Measurements from ENCODE around the gene MCUB.
"Not testable (repeated sequence)": the region's sequence is repeated elsewhere in the genome, so short reads cannot be mapped to it uniquely, and the experiment has no call there.

Gene MCUB

GRCh38 chr4:109589119-109589518 is 29.1 kb downstream of the MCUB start:
- no peak for DNase-seq
- H3K4me3 Mint-ChIP-seq, result no peak overlapping the region
- H3K36me3 Mint-ChIP-seq (ENCODE audit: low read depth), result no peaks in the 10 kb centered on the region
- H3K9me3 Mint-ChIP-seq, result peaks cover 28% of the 10 kb centered on the region
- TF ChIP-seq CTCF (IDR thresholded peaks at IDR 0.05), result no peak
- H3K27ac Mint-ChIP-seq, result no peak overlapping the region
- H3K4me1 Mint-ChIP-seq, result no peaks in the 10 kb centered on the region
- no peaks in the 10 kb centered on the region for H3K27me3 Mint-ChIP-seq (ENCODE audit: low read depth, poor library complexity)

DNA sequence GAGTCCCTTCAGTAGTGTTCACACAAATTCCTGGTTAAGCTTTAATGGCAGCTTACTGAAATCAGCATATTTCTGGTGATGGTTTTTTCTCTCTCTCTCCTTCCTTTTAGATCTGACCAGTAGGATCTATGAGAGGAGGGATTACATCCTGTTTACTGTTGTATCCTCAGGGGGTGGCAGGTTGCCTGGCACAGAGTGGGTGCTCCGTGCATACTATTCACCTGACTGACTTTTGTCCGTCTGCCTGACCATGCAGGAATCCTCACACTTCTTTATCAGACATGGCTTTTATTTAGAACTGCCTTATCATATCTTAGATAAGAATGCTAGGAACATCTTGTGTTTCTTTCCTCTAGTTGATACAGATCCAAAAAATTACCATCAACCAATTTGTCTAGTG is 29.6 kb downstream of the MCUB start:
- Mint-ChIP-seq H3K27me3 (ENCODE audit: low read depth, poor library complexity) (no peaks in the 10 kb centered on the region), H3K27ac (no peak overlapping the region), H3K4me1 (no peaks in the 10 kb centered on the region), H3K9me3 (peaks cover 23% of the 10 kb centered on the region), H3K4me3 (no peak overlapping the region), H3K36me3 (ENCODE audit: low read depth) (no peaks in the 10 kb centered on the region)
- no peak for DNase-seq
- no peak for TF ChIP-seq CTCF (IDR thresholded peaks at IDR 0.05)

- no peaks in the 10 kb centered on the region for H3K4me1 Mint-ChIP-seq
Measured at GRCh38 chr4:109590905-109591304, 30.9 kb downstream of the MCUB start.

DNA sequence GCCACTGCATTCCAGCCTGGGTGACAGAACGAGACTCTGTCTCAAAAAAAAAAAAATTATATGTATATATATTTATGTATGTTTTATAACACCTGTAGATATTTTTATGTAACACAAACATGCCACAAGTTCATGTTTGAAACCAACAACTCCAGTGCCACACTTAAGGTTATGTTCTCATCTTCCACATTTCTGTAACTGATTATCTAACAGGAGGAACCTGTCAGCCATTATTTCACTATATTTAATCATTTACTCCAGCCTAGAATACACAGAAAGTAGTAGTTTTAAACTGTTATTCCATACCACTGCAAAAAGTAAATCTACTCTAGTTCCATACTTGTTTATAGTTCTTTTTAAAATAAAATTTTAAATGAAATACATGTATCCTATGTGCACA is 32.3 kb downstream of the MCUB start:
- Mint-ChIP-seq H3K27me3 (ENCODE audit: low read depth, poor library complexity) (no peaks in the 10 kb centered on the region), H3K9me3 (peaks cover under 1% of the 10 kb centered on the region), H3K4me1 (no peaks in the 10 kb centered on the region), H3K36me3 (ENCODE audit: low read depth) (no peaks in the 10 kb centered on the region), H3K4me3 (no peak overlapping the region), H3K27ac (no peak overlapping the region)
- TF ChIP-seq CTCF (IDR thresholded peaks at IDR 0.05), result no peak
- no peak for DNase-seq

More at GRCh38 chr4:109590905-109591304, 30.9 kb downstream of the MCUB start:
- Mint-ChIP-seq H3K4me3 (no peak overlapping the region), H3K9me3 (peaks cover 11% of the 10 kb centered on the region), H3K27ac (no peak overlapping the region), H3K36me3 (ENCODE audit: low read depth) (no peaks in the 10 kb centered on the region), H3K27me3 (ENCODE audit: low read depth, poor library complexity) (no peaks in the 10 kb centered on the region)
- no peak for TF ChIP-seq CTCF (IDR thresholded peaks at IDR 0.05)
- DNase-seq, result no peak

DNA sequence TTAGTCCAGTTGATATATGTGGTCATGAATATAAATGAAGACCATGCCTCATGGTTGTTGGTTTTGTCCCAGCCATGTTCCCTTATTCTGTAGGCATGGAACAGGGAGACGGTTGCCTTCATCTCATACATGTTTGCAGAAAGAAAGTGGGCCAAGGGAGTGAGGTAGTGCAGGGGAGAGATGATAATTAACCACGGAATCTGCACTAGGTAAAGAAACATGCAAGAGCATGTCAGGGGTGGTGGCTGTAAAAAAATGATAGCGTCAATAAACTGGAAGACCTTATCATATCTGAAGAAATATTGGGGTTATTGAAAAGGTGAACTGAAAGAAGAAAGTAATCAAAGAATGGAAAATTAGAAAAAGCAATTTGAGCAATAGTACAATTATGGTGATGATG is 35.1 kb downstream of the MCUB start:
- H3K4me3 Mint-ChIP-seq; H3K36me3 Mint-ChIP-seq (ENCODE audit: low read depth); DNase-seq; H3K27ac Mint-ChIP-seq; H3K4me1 Mint-ChIP-seq; H3K27me3 Mint-ChIP-seq (ENCODE audit: low read depth, poor library complexity): not testable (repeated sequence)
- H3K9me3 Mint-ChIP-seq, result peaks cover 16% of the 10 kb centered on the region

- peaks cover 20% of the 10 kb centered on the region for H3K9me3 Mint-ChIP-seq
- H3K27ac Mint-ChIP-seq; H3K4me1 Mint-ChIP-seq; H3K27me3 Mint-ChIP-seq (ENCODE audit: low read depth, poor library complexity); H3K36me3 Mint-ChIP-seq (ENCODE audit: low read depth); DNase-seq; H3K4me3 Mint-ChIP-seq: not testable (repeated sequence)
Measured at GRCh38 chr4:109596420-109597085, 36.5 kb downstream of the MCUB start.

DNA sequence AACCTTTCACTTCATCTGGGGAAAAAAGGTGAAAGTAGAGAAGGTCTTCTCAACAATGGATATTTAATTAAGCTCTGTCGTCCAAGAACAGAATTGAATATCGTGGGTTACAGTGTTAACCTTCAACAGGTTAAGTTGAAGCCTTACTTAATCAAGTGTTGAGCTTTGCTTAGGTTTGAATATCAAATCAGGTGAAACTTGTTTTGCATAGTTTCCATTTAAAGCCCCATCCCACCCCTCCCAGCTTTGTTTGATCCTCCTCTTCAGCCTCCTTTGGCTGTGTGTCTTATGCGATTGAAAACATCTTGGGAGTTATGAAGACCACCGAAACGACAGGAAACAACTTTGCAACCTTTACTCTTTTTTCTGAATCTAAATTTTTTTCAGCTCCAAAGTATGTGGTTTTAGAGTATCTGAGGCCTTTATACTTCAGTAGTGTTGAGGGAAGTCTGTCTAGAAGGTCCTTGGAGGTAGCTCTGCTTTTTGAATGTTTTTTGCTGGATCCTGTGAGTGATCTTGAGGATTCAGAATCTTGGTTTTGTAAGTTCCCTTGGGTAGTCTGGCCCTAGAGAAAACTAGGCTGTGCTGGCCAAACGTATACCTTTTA is 39.1 kb downstream of the MCUB start:
- H3K4me1 Mint-ChIP-seq, result no peaks in the 10 kb centered on the region
- no peaks in the 10 kb centered on the region for H3K27me3 Mint-ChIP-seq (ENCODE audit: low read depth, poor library complexity)
- peaks cover 13% of the 10 kb centered on the region for H3K36me3 Mint-ChIP-seq (ENCODE audit: low read depth)
- no peak for DNase-seq
- no peak overlapping the region for H3K27ac Mint-ChIP-seq
- TF ChIP-seq CTCF (IDR thresholded peaks at IDR 0.05), result no peak
- H3K9me3 Mint-ChIP-seq, result peaks cover 38% of the 10 kb centered on the region
- H3K4me3 Mint-ChIP-seq, result no peak overlapping the region

Measured in nephron progenitor cell (in vitro differentiated cells).